ENCODE results near the gene SLC15A4.
"Not testable (repeated sequence)": the region's sequence is repeated elsewhere in the genome, so short reads cannot be mapped to it uniquely, and the experiment has no call there.

The SLC15A4 gene

DNA sequence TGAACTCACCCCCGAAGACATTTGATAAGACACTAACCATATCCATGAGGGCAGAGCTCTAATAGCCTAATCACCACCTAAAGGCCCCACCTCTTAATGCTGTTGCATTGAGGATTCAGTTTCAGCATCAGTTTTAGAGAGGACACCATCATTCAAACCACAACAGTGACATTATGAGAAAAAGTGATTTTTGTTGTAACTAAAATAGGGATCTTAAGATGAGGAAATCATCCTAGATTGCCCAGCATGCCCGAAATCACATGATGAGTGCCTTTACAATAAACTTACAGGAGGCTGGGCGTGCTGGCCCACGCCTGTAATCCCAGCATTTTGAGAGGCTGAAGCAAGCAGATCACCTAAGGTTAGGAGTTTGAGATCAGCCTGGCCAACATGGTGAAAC, 19.8 kb upstream of the SLC15A4 start:
- no peak for DNase-seq

DNA sequence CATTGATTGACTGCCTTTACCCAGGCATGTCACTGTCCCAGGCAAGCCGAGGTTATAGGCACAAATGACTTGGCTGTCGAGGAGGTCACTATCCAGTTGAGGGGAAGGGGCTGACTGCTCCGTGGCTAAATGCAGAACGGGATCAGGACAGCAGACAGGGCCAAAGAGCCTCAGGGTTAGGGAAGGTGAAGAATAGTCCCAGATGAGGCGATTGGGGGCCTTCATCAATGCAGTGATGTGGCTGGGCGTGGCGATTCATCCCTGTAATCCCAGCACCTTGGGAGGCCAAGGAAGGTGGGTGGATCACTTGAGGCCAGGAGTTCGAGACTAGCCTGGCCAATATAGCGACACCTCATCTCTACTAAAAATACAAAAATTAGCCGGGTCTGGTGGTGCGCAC, 18.8 kb upstream of the SLC15A4 start:
- DNase-seq = no peak

DNA sequence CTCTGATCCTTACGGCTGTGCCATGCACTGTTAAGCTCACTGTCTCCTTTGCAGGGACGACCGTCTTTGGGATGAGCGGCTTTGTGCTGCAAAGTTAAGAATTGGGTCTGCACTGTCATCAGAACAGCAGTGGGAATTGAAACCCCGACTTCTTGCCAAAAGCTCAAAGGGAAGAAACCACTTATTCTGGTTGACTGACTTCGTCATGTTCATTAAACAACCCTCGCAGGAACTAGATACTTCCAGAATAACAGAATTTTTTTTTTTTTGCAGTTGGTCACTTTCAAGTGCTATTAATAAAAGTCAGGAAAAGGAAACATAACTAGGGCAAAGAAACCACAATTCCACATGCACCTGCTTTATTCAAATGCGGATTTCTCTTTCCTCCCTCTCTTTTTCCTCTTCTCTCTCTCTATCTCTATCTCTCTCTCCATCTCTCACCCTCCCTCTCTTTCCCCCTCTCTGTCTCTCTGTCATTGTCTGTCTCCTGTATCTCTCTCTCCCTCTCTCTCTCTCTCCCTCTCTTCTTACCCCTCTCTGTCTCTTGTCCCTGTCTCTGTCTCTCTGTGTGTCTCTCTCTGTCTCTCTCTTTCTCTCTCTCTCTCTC, 17.2 kb upstream of the SLC15A4 start:
- no peak for DNase-seq

DNA sequence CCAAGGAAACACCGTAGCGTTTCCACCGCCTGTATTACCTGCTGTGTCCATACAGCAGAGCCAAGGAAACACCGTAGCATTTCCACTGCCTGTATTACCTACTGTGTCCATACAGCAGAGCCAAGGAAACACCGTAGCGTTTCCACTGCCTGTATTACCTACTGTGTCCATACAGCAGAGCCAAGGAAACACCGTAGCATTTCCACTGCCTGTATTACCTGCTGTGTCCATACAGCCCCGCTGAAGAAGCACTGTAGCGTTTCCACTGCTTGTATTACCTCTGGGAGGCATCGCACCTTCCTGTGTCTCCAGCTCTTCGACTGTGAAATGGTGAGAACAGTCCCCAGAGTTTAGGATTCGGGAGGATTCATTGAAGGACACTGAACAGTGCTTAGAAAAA, 16.1 kb upstream of the SLC15A4 start:
- not testable (repeated sequence) for DNase-seq

DNA sequence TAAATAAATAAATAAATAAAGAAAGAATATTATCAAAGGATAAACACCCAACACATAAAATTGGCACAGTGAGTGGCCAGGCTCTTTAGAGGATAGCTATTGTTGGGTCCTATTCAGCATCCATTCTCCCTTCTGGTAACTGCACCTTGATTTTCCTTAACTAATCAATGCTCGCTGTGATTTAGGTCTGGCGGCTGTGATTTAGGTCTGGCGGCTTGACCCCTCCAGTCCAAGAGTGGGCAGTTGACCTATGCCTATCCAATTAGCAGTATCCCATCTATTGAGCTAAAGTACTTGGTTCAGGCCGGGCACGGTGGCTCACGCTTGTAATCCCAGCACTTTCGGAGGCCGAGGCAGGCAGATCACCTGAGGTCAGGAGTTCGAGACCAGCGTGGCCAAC, 9.7 kb upstream of the SLC15A4 start:
- no peak for DNase-seq

DNA sequence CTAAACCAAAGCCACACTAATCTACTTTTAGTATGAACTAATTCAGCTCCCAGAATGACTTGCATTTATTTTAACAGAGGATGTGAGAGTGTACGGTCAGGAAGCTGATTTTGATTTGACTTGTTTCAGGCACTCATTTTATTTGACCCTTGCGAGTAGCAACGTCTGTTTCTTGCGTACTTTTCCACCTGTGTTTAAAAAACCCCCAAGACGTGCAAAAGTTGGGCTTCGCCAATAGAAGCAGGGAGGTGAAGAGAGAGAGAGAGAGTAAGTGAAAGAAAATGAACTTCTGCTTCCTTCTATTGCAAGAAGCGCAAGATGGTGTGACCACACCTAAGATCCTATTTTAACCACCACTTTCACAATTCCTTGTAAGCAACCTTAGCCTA, 6.7 kb upstream of the SLC15A4 start:
- DNase-seq = no peak

DNA sequence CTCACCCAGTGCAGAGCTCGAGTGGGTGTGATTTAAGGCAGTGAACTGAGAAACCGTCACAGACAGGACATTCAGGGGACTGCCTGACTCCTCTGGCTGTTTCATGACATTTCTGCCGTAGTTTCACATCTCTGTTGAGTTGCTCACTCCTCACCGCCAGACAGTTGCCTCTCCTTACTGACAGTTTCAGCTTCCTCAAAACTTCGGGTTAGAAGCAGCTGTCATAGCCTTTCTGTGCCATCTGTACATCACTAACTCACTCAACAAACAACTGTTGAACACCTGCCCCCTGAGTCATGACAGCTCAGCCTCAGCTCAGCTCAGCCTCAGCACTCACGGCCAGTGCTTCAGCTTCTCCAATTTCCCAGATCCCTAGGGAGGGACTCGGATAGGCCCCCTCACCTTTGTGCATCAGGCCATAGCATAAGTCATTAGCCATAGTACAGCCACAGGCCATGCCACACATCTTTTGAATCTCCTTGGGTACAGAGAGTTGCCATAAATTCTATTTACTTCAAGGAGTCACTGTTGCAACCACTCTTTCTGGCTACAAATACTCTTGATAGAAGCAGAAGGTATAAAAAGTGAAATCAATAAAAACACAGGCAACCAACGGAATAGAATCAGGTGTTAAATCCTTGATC, 6.2 kb upstream of the SLC15A4 start:
- DNase-seq = no peak

DNA sequence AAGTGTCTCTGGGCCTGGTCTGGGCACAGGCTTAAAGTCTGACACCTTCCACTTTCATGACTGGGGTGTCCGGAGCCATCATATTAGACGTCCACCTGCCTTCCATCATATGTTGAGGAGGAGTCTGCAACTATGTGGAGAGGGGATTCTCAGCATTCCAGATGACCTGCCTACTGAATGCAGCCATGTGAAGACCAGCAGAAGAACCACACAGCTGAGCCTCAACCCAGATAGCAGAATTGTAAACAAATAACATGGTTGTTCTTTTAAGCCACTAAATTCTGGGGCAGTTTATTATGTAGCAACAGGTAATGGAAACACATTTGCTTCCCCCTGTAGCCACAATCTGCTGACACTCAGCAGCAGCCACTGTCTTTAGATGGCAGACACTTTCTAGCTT, 4.0 kb upstream of the SLC15A4 start:
- no peak for DNase-seq

DNA sequence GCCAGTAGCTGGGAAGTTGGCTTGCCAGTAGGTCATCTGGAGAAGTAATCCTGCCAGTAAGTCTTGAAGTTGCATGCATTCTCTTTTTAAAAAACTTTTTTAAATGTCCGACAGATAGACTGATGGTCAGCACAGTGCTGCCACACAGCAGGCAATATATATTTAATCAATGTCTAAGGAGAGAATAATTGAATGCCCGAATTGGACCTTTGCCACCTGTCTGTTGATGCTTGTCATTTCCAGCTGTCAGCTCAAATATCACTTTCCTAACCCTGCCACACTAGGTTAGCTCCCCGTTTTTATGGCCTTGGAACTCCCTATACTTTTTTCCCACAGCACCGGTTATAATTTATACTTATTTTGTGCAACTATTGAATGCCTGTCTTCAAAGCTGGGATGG, 2.1 kb upstream of the SLC15A4 start:
- DNase-seq = peak; percentile 17

DNA sequence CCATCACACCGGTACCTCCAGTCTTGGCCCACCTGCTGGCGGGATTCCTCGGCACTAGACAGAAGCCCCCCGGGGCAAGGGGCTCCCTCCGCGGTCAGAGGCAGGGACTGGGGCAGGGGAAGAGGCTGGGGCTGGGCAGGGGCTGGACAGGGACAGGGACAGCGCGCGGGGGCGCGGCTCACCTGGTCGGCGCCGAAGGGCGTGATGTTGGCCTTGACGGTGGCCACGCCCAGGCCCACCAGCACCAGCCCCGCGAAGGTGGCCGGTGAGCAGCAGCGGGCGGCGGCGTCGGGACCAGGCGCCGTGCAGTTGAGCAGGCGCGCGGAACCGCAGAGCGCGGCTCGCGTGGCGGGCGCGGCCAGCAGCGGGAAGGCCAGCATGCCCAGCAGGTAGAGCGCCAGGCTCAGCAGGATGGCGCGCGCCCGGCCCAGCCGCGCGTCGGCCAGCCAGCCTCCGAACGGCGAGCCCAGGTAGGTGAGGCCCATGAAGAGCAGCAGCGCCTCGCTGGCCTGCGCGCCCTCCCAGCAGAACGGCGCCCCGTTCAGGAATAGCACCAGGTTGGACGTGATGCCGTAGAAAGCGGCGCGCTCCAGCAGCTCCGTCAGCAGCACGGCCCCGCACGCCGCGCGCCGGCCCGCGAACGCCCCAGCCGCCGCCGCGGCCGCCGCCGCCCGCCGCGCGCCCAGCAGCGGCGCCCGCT, 392 bp downstream of the SLC15A4 start:
- peak; percentile 68 for DNase-seq

DNA sequence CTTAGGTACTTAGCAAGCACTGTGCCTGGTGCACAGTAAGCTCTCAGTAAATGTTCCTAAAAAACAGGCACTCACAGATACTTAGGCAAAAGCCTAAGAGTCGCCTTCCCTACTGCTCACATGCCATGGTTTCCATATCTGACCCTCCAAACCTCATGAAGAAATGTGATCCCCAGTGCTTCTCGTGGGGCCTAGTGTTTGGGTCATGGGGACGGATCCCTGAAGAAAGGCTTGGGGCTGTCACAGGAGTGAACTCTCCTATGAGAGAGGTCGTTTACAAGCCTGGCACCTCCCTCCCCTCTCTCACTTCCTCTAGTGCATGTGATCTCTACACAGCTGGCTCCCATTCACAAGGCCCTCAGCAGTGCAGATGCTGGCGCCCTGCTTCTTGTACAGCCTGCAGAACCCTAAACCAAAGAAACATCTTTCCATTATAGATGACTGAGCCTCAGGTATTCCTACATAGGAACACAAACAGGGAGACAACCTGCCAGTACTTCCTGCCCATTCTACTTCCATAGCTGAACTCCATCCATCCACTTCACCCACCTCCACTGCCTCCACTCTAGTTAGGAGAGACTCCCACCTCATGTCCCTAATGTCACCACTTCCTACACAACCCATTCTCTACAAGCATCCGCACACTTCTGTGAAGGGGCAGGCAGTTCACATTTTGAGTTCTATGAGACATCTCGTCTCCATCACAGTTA, 2.9 kb downstream of the SLC15A4 start:
- peak; percentile 52 for DNase-seq

DNA sequence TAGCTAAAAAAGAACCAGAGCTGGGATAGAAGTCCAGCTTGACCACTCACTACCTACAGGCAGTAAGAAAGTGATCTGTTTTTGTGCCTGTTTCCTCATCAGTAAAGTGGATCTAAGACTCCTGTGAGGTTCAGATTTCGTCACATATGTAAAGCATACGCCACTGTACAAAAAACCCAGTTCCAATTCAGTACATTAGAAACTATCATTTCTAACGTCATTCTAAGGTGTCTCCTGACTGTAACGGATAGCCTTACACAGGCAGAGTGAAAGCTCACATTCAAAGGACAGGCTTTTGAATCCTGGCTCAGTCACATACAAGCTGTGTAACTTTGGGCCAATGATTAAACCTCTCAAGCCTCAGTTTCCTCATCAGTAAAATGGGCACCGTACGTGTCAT, 3.5 kb downstream of the SLC15A4 start:
- DNase-seq = no peak

DNA sequence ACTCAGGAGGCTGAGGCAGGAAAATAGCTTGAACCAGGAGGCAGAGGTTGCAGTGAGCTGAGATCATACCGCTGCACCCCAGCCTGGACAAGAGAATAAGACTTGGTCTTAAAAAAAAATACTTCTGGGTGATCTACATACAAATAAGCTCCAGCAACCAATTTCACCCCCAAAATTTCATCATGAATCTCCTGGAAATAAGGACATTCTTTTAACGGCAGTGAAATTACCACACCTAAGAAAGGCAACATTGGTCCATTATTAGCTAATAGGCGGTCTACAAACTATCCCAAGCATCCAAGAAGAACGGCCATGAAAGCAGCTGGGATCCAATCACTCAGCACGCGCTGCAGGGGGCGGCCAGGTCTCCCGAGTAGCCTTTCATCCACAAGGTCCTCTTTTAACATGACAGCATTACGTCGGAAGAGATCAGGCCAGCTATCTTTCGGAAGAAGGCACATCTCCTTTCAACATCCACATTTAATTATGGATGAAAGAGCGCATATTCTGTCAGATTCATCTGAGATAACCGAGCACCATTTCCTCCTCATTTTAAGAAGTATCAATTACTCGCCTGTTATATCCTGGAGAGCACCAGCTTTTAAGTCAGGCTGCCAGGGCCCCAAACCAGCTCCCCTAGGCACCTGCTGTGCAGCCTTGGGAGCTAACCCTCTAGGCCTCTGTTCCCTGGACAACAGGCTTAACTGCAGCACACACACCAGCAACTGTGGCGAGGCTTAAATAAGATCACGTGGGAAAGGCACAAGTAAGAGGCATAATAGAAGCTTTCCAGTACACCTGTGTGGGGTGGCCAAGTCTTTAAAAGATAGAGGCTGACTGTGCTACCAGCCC, 4.2 kb downstream of the SLC15A4 start:
- DNase-seq = peak; percentile 37

DNA sequence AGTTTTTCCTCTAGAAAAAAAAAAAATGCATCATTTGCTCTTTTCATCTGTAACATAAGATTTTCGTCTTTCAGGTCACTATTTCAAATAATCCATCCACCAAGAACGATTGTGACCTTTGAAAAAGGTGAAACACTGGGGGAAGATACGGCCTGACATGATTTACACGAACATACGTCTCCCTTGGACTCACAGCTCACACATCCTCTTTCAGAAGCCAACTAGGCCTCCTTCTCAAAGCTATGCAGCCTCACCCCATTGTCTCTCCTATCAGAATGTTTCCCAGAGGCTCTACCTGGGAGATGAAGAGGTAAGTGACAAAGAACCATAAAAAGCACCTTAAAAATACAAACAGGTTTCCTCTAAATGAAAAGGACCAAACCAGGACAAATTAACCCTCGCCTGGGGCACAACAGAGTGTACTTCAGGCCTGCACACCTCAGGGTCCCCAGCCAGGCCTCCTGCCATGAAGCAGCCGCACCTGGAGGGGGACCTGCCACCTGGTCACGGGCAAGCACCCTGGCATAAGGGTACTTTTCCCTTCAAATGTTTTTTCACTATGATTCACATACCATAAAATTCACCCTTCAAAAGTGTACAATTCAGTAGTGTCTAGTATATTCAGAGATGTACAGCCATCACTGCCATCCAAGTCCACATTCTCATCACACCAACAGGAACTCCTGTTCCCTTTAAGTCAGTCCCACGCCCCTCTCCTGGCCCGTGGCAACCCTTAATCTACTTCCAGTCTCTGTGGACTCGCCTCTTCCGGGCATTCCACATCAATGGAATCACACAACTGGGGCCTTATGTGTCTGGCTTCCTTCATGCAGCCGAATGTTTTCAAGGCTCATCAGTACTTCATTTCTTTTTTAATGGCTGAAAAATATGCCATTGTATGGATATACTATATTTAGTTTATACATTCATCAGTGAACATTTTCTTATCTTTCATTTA, 5.4 kb downstream of the SLC15A4 start:
- peak; percentile 46 for DNase-seq

DNA sequence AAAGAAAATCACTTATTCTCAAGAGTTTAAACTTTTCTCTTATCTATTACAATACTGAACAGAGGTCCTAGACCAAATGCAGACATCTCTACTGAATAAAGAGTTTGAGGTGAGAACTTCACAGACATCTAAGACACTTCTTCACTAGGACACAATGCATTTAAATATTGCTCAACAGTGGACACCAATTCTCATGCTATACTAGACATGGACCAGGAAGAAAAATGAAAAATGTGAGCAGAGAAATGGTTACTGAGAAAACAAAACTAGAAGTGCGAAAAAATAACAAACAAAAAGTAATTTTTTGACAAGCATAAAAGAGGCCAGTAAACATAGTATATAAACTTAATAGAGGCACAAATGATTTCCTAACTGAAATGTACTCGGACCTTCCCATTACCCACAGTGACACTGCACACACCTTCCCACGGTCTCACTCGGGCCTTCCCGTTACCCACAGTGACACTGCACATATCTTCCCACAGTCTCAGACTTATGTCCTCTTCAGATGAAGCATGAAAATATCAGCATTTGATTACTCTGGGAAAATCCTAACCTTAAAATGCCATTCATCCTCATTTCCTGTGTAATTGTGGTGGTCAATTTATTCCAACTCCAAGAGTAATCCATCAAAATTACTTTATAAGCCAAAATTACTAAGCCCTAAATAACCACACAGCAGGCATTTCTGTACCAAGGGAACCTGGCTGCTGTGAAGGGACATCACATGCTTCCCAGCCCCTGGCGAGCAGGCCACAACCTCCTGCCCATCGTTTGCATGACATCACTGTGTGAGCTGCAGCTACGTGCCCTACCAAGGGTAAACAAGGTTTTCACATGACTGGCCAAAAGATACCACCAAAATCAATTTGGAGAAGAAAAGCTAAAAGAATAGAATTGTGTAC, 6.4 kb downstream of the SLC15A4 start:
- peak; percentile 40 for DNase-seq

DNA sequence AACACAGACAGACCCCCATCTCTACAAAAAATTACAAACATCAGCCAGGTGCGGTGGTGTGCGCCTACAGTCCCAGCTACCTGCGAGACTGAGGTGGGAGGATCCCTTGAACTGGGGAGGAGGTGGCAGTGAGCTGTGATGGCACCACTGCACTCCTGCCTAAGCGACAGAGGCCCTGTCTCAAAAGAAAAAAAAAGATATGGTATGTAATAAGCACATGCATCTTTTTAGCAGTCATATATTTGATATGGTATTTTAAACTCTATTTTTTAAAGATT, 7.2 kb downstream of the SLC15A4 start:
- no peak for DNase-seq

DNA sequence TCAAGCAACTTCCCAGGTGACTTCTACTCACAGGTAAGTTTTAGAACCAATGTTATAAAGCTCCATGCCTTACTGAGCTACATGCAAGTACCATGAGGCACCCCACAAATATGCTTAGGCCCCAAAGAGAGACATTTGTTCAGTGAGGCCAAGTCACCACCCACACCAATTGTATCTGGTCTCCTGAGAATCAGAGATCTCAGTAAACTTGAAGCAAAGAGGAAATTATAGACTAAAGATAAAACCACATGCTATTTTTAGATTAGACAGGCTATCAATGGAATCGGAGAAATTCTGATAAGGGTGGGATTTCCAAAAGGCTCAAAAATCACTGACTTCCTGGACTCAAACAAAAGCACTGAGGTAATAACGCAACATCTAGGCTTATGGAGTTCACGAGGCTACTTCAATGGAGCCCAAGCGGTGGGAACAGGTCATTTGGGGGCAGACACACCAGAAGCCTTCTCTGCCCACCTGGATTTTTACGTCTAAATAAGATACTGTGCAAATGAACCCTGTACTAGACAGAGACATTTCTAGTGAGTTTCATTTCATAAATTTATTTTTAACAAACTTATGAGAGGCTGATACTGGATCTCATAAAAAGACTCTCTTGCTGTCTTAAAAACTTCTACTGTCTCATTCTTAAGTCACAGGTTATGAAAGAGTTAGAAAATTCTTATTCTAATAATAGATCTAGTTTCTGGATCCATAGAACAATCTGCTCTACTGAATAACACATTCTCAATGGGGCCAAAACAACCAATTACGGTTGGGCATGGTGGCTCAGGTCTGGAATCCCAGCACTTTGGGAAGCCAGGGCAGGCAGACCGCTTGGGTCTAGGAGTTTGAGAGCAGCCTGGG, 7.7 kb downstream of the SLC15A4 start:
- DNase-seq = peak; percentile 28

DNA sequence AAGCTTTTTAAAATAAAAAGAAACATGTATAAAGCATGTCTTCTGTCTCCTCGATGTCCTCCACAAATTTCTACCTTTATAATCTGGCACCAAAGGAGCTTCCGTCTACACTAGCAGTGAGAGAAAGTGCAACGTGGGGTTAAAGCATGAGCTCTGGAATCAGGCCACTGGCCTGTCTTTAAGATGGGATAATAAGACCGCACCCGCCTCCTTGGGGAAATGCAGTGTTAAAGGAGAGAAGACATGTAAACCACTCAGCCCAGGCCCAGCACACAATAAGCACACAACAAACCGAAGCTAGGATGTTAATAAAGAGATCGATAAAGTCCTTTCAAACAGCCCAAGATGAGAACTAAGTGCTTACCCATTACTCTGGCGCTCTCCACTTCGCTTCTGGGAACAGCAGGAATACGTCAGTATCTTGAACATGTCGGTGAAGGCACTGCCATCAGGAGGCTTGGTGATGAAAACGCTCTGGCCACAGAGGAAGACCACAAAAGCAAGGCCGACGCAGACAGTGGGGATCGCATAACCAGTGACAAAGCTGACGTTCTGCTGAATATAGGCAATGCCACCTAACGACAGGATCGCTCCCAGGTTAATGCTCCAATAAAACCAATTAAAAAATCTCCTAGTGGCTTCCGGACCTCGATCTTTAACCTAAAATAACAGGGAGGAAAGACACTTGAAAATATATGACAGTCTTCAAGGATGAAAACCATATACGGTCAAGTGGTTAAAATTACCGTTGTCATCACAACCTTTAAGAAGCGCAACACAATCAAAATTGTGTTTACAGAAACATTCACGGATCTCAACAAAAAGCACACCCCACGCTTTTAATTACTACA, 9.1 kb downstream of the SLC15A4 start:
- peak; percentile 9 for DNase-seq

DNA sequence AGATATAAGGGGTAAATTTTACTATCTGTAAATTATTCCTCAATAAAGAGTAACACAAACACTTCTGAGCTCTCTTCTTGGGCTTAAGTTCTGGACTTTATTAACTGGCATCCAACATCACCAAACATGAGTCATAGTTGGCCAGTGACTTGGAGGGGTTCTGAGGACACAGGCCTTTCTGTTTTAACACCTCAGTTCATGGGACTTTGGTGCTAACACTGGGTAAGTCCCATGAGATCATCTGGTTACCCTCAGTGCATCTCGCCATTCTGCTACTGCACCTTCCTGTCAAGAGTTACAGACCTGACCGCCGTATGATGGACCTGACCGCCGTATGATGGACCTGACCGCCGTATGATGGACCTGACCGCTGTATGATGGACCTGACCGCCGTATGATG, 9.9 kb downstream of the SLC15A4 start:
- DNase-seq = peak; percentile 53

Data from activated CD8-positive, alpha-beta memory T cell treated with anti-CD3 and anti-CD28 coated beads for 24 hours (primary cell).